ENCODE data around the gene CHD9NB.
"Not testable (repeated sequence)": the region's sequence is repeated elsewhere in the genome, so short reads cannot be mapped to it uniquely, and the experiment has no call there.

The CHD9NB gene

DNA sequence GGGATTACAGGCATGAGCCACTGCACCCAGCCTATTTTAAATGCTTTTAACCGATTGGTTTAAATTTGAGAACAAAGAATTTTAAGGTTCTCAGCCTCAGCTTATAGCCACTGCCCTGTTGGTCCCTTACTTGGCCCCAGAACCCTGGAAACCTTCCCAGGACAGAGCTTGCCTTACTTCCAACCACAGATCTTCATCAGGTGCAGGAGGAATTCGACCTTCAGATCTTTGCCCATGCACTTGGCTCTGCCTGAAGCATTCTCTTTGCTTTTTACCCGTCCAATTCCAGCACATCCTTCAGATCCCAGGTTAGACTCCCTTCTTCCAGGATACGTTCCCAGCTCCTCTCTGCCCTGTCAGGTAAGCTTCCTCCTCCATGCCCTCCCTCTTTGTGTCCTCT is 29.8 kb upstream of the CHD9NB start:
- DNase-seq = no peak

DNA sequence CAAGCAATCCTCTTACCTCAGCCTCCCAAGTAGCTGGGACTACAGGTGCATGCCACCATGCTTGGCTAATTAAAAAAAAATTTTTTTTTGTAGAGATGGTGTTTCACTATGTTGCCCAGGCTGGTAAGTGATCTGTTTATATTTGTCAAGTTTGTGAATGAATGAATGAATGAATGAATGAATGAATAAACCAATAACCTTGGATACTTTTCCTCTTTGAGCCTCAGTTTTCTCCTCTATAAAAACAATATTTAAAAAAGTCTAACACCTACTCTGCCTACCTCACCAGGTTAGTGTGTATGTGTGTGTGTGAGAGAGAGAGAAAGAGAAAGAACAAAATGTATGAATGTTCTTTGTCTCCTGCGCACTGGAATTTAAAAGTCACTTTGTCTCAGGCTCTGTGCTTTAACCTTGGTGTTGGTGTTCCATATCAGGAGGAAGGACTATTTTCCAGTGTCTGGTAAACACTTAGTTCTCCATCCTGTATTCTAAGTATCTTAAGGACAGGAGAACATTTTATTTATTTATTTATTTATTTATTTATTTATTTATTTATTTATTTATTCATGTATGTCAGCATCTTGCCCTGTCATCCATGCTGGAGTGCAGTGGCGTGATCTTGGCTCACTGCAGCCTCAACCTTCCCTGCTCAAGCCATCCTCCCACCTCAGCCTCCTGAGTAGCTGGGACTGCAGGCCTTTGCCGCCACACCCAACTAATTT is 29.1 kb upstream of the CHD9NB start:
- no peak for DNase-seq

- DNase-seq = no peak
Measured at GRCh38 chr16:53081032-53081424, 28.3 kb upstream of the CHD9NB start.

DNA sequence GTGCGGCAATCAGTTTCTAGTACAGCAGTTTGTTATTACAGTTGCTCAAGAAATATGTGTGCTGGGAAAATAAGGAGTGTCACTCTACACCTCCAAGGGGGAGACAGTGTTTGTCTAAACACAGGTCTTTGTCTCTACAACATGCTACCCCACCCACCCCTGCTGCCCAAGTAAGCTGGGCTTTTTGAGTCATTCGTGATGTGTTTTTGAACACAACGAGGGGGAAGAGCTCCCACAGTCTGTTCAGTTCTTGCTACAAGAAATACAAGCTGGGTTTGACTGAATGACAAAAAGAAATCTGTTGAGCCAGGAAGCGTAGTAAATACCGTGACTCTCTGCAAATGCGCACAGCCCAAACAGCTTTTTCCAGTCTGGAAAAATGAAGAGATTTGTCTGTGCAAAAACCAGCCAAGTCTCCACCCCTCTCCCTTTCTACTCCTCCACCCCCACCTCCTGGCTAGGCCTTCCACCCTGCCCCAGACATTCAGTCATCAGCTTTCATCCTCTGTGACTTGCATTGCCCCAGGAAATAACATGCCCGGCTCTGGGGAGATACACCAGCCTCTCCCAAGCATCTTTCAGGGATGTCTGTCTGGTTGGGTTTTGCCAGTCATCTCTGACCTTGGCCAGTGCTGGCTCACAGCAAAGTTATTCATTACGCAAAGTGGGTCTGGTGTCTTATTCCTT is 27.8 kb upstream of the CHD9NB start:
- no peak for DNase-seq

DNA sequence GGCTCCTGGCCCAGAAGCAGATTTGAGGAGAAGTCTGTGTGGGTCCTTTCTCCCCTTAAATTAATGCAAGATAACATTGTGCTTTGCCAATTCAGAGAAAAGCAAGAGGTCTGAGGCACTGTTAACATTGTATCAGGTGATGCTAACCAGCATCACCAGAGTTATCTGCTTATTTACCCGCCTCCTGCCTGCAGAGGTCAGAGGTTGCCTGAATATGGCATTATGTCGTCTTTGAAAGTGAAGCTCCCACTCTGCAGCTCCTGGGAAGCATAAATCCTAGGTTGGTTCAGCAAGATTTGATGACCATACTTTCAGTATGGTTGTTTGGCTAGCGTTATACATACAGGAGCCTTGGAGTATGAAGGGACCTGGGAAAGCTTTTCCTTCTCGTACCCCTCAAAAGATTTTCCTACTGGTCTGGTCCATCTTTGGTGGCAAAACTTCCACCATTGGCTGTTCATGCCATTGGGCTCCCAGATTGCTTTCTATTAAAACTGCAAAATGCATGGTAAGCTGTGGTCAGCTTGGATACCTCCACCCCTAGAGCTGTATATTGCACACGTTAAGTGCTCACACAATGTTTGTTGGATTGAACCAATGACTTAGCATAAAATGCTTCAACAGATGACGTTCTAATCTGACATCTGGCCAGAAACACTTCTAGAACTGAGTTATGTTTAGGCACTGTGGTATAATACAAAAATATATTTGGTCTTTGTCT is 26.2 kb upstream of the CHD9NB start:
- no peak for DNase-seq

DNA sequence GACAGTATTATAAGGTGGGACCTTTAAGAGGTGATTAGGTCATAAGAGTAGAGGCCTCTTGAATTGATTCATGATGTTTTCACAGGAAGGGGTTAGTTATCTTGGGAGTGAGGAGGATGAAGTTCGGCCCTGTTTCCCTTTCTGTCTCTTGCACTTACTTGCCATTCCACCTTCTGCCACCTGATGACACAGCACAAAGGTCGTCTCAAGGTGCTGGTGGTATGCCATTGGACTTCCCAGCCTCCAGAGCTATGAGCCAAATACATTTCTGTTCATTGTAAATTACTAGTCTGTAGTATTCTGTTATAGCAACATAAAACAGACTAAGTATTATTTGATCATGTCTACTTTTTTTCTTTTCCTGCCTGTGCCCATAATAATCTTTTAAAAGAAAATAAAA is 25.6 kb upstream of the CHD9NB start:
- DNase-seq = no peak

GRCh38 chr16:53075461-53075860 is 22.8 kb upstream of the CHD9NB start:
- not testable (repeated sequence) for DNase-seq

- DNase-seq = not testable (repeated sequence)
Measured at GRCh38 chr16:53074296-53074695, 21.6 kb upstream of the CHD9NB start.

GRCh38 chr16:53073022-53073421 is 20.3 kb upstream of the CHD9NB start:
- no peak for DNase-seq

- DNase-seq = no peak
Measured at GRCh38 chr16:53071748-53072301, 19.1 kb upstream of the CHD9NB start.

GRCh38 chr16:53069772-53070171 is 17.1 kb upstream of the CHD9NB start:
- no peak for DNase-seq

- DNase-seq = no peak
Measured at GRCh38 chr16:53068423-53068833, 15.7 kb upstream of the CHD9NB start.

DNA sequence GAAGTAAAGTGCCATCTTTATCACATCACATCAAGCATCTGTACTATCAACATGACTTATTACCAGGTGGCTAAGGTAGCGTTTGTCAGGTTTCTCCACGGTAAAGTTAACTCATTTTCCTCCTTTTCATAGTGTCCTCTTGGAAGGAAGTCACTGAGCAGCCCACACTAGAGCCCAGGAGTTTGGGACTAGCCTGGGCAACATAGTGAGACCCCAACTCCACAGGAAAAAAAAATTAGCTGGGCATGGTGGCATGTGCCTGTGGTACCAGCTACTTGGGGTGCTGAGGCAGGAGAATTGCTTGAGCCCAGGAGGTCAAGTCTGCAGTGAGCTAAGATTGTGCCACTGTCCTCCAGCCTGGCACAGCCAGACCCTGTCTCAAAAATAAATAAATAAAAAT is 15.0 kb upstream of the CHD9NB start:
- DNase-seq = no peak

DNA sequence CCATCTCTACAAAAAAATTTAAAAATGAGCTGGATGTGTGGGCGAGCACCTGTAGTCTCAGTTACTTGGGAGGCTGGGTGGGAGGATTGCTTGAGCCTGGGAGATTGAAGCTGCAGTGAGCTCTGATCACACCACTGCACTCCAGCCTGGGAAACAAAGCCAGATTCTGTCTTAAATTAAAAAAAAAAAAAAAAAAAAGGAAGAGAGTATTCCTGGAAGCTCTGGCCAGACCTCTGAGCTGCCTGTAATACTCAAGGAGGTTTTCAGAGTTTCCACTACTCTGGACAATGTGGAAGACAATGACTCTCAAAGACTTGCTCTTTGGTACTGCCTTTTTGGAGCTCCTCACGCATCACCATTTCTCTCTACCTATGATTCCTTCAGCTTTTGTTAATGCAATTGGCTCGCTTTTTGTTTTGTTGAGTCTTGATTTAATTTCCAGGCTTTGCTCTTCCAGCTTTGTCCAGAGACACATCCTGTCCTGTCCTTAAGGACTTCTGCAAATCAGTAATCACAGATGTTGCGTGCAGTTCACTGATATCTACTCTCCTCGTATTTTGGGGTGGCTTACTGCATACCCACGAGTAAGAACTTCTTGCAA is 12.9 kb upstream of the CHD9NB start:
- DNase-seq = no peak

DNA sequence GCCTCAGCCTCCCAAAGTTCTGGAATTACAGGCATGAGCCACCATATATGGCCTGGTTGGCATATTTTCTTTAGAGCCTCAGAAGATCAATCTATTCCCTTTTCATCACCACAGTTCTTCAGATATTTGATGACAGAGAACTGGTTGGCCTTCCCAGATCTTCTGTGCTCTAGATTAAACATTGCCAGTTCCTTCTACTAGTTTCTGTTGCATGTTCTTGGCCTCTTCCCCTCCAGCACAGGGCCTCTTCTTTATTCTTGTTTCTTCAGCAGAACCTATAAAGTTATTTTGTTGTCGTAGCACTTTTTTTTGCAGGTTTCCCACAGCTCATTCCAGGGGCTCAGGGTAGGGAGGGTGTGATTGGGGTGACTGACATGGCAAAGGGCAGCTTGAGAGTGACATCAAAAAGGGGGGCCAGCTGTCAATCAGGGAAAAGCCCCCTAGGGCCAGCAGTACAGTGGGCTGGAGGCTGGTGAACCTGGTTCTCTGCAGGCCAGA is 11.4 kb upstream of the CHD9NB start:
- no peak for DNase-seq

DNA sequence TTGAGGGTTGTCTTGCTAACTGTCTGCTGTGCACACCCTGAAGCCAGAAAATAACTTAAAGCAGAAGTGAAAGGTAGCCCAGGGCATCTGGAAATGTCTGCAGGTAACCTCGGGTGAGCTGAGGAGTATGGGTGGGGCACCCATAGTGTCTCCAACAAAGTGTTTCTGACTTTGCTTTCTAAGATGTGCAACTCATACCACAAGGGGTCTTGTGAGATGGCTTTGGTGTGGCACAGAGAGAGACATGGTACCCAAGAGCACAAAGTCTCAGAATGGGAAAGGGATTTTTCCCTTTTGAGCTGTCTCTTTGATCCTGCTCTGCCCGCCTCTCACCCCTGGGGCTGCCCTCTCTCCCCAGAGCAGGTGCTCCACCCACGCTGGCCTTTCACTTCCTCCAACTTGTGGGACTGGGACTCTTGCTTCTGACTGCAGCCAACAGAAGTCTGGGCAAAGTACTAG is 9.0 kb upstream of the CHD9NB start:
- no peak for DNase-seq

- no peak for DNase-seq
Measured at GRCh38 chr16:53061256-53061655, 8.6 kb upstream of the CHD9NB start.

- DNase-seq = no peak
Measured at GRCh38 chr16:53059672-53060071, 7.0 kb upstream of the CHD9NB start.

- no peak for DNase-seq
Measured at GRCh38 chr16:53058882-53059281, 6.2 kb upstream of the CHD9NB start.

DNA sequence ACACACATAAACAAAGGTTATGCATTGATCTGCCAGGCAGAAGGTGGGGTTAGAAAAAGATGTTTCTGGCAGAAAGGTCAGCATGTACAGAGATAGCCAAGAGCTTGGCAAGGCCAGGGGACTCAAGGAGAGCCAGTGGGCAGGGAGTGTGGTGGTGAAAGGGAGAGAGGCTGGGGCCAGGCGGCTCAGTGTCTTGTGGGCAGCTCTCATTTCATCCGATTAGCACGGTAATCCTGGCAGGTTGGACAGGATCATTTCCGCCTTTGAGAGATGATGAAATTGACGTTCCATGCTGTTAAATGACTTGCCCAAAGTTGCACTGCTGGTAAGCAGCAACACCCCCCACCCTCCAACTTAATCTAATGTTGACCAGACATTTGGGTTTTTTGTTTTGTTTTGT is 5.7 kb upstream of the CHD9NB start:
- no peak for DNase-seq

- DNase-seq = no peak
Measured at GRCh38 chr16:53057658-53058057, 5.0 kb upstream of the CHD9NB start.

- no peak for DNase-seq
Measured at GRCh38 chr16:53056392-53056881, 3.7 kb upstream of the CHD9NB start.
